ENCODE data around the gene RPL23. TPM values are rescaled to one million over a fixed set of nuclear protein-coding genes. Genes with fewer than 3 reads are reported as not detected.
A peak's percentile ranks its signal among the peaks of the same experiment; 100 is the strongest.

RPL23 gene
- total RNA-seq, 1 donor from 2014 or later: 1,585 TPM

GRCh38 chr17:38898291-38898679 lies 44.8 kb upstream of the RPL23 start:
- DNase-seq (ENCODE audit: extremely low spot score in 2 of 2): no peak
- H3K27me3 ChIP-seq: no peaks in the 10 kb centered on the region
- peaks cover 0 to 20% of the 10 kb centered on the region in 2 donors for H3K36me3 ChIP-seq
- H3K27ac ChIP-seq: peak overlapping the region; percentile 6
- peaks cover 84% of the 10 kb centered on the region for H3K4me1 ChIP-seq
- no peak overlapping the region for H3K4me3 ChIP-seq
- intact Hi-C loops (cut with DNase I): no loop called here
- TF ChIP-seq POLR2A (IDR thresholded peaks at IDR 0.05) (no peak), CTCF (IDR thresholded peaks at IDR 0.05) (no peak)
- H3K9me3 ChIP-seq: no peaks in the 10 kb centered on the region

GRCh38 chr17:38897671-38898290 lies 44.3 kb upstream of the RPL23 start:
- no peaks in the 10 kb centered on the region for H3K27me3 ChIP-seq
- no peak for TF ChIP-seq POLR2A (IDR thresholded peaks at IDR 0.05)
- TF ChIP-seq CTCF (IDR thresholded peaks at IDR 0.05): no peak
- TF ChIP-seq POLR2AphosphoS5 (IDR thresholded peaks at IDR 0.05; ENCODE audit: insufficient read depth in 1 of 2, low read depth in 1 of 2): no peak
- H3K36me3 ChIP-seq: peaks cover 0 to 25% of the 10 kb centered on the region in 2 donors
- no peaks in the 10 kb centered on the region for H3K9me3 ChIP-seq
- intact Hi-C loops (cut with DNase I): no loop called here
- H3K4me3 ChIP-seq: no peak overlapping the region
- no peak for DNase-seq (ENCODE audit: extremely low spot score in 2 of 2)
- peak overlapping the region; percentile 47 for H3K27ac ChIP-seq
- peaks cover 90% of the 10 kb centered on the region for H3K4me1 ChIP-seq

GRCh38 chr17:38897176-38897575 lies 43.7 kb upstream of the RPL23 start:
- DNase-seq (ENCODE audit: extremely low spot score in 2 of 2): no peak
- no peaks in the 10 kb centered on the region for H3K9me3 ChIP-seq
- H3K36me3 ChIP-seq: peaks cover 0 to 30% of the 10 kb centered on the region in 2 donors
- H3K27me3 ChIP-seq: no peaks in the 10 kb centered on the region
- intact Hi-C loops (cut with DNase I): no loop called here
- H3K4me1 ChIP-seq: peaks cover 96% of the 10 kb centered on the region
- TF ChIP-seq POLR2AphosphoS5 (IDR thresholded peaks at IDR 0.05; ENCODE audit: insufficient read depth in 1 of 2, low read depth in 1 of 2) (no peak), POLR2A (IDR thresholded peaks at IDR 0.05) (no peak)
- H3K27ac ChIP-seq: peak overlapping the region; percentile 47
- H3K4me3 ChIP-seq: no peak overlapping the region

- TF ChIP-seq CTCF (IDR thresholded peaks at IDR 0.05) (no peak), POLR2AphosphoS5 (IDR thresholded peaks at IDR 0.05; ENCODE audit: insufficient read depth in 1 of 2, low read depth in 1 of 2) (no peak), POLR2A (IDR thresholded peaks at IDR 0.05) (no peak)
- intact Hi-C loops (cut with DNase I): no loop called here
- Histone ChIP-seq H3K9me3 (no peaks in the 10 kb centered on the region), H3K36me3 (peaks cover 0 to 37% of the 10 kb centered on the region in 2 donors), H3K4me1 (peaks cover 92% of the 10 kb centered on the region), H3K4me3 (no peak overlapping the region), H3K27ac (peak overlapping the region; percentile 7), H3K27me3 (no peaks in the 10 kb centered on the region)
- no peak for DNase-seq (ENCODE audit: extremely low spot score in 2 of 2)
These were observed 42.9 kb upstream of the RPL23 start for GRCh38 chr17:38896346-38896954.

GRCh38 chr17:38894276-38894675 lies 40.8 kb upstream of the RPL23 start:
- H3K4me3 ChIP-seq: no peak overlapping the region
- no peak for TF ChIP-seq POLR2AphosphoS5 (IDR thresholded peaks at IDR 0.05; ENCODE audit: insufficient read depth in 1 of 2, low read depth in 1 of 2)
- no peak for TF ChIP-seq CTCF (IDR thresholded peaks at IDR 0.05)
- TF ChIP-seq POLR2A (IDR thresholded peaks at IDR 0.05): no peak
- no peaks in the 10 kb centered on the region for H3K9me3 ChIP-seq
- peak overlapping the region; percentile 53 for H3K27ac ChIP-seq
- peaks cover 0 to 47% of the 10 kb centered on the region in 2 donors for H3K36me3 ChIP-seq
- H3K27me3 ChIP-seq: no peaks in the 10 kb centered on the region
- intact Hi-C loops (cut with DNase I): no loop called here
- H3K4me1 ChIP-seq: peaks cover 72% of the 10 kb centered on the region
- no peak for DNase-seq (ENCODE audit: extremely low spot score in 2 of 2)

Measured in vagina (tissue), 2 donors.